ENCODE data around the gene DBNL. TPM values are rescaled to one million over a fixed set of nuclear protein-coding genes. Genes with fewer than 3 reads are reported as not detected.
"Not testable (repeated sequence)": the region's sequence is repeated elsewhere in the genome, so short reads cannot be mapped to it uniquely, and the experiment has no call there.

The DBNL gene
- total RNA-seq (ENCODE audit: unreplicated experiment) = 154 TPM
- long read RNA-seq, transcript DBNL-220 (13 exons, 2,117 nt) = minor isoform, 23 of 109 reads
- long read RNA-seq, transcript DBNL-210 (13 exons, 1,808 nt) = major isoform, 57 of 109 reads
- long read RNA-seq, partial matches to known transcripts = 5 of 109 reads
- long read RNA-seq, other reads (novel, unspliced or antisense) = 24 of 109 reads

GRCh38 chr7:44044315-44045225, at the start of gene DBNL:
Gene DBNL (plus strand): TSS chr7:44044702. CDS start chr7:44044738, 36 bp downstream.
- Mint-ChIP-seq H3K27me3 (ENCODE audit: unreplicated experiment) (peaks cover 8% of the 10 kb centered on the region), H3K9me3 (ENCODE audit: unreplicated experiment) (peaks cover 12% of the 10 kb centered on the region), H3K27ac (ENCODE audit: unreplicated experiment) (peak within 1 kb of the TSS; percentile 95), H3K4me1 (ENCODE audit: low read depth, unreplicated experiment) (peaks cover 26% of the 10 kb centered on the region), H3K4me3 (ENCODE audit: unreplicated experiment) (peak within 1 kb of the TSS; percentile 92), H3K36me3 (ENCODE audit: unreplicated experiment) (peaks cover 7% of the 10 kb centered on the region)
- TF ChIP-seq CTCF (IDR thresholded peaks at IDR 0.05; ENCODE audit: partially characterized antibody, unreplicated experiment) = no peak
- DNase-seq = peak; percentile 98

GRCh38 chr7:43997532-43997931, 47.0 kb upstream of the DBNL start, which contains the start of gene SPDYE1:
Gene SPDYE1 (plus strand): TSS chr7:43997897. CDS start chr7:43999950, 2,053 bp downstream.
- not testable (repeated sequence) for H3K9me3 Mint-ChIP-seq (ENCODE audit: unreplicated experiment); H3K27me3 Mint-ChIP-seq (ENCODE audit: unreplicated experiment); DNase-seq; H3K4me3 Mint-ChIP-seq (ENCODE audit: unreplicated experiment); H3K4me1 Mint-ChIP-seq (ENCODE audit: low read depth, unreplicated experiment); H3K27ac Mint-ChIP-seq (ENCODE audit: unreplicated experiment); H3K36me3 Mint-ChIP-seq (ENCODE audit: unreplicated experiment)

- not testable (repeated sequence) for H3K9me3 Mint-ChIP-seq (ENCODE audit: unreplicated experiment); H3K27ac Mint-ChIP-seq (ENCODE audit: unreplicated experiment); H3K4me3 Mint-ChIP-seq (ENCODE audit: unreplicated experiment); H3K4me1 Mint-ChIP-seq (ENCODE audit: low read depth, unreplicated experiment); DNase-seq; H3K27me3 Mint-ChIP-seq (ENCODE audit: unreplicated experiment); H3K36me3 Mint-ChIP-seq (ENCODE audit: unreplicated experiment)
Observed at GRCh38 chr7:44012081-44012480, 32.4 kb upstream of the DBNL start.

- not testable (repeated sequence) for DNase-seq; H3K27me3 Mint-ChIP-seq (ENCODE audit: unreplicated experiment); H3K4me1 Mint-ChIP-seq (ENCODE audit: low read depth, unreplicated experiment); H3K27ac Mint-ChIP-seq (ENCODE audit: unreplicated experiment); H3K9me3 Mint-ChIP-seq (ENCODE audit: unreplicated experiment); H3K4me3 Mint-ChIP-seq (ENCODE audit: unreplicated experiment); H3K36me3 Mint-ChIP-seq (ENCODE audit: unreplicated experiment)
Observed at GRCh38 chr7:44015090-44015489, 29.4 kb upstream of the DBNL start.

- peak; percentile 58 for TF ChIP-seq CTCF (IDR thresholded peaks at IDR 0.05; ENCODE audit: partially characterized antibody, unreplicated experiment)
- H3K36me3 Mint-ChIP-seq (ENCODE audit: unreplicated experiment); H3K4me1 Mint-ChIP-seq (ENCODE audit: low read depth, unreplicated experiment); H3K9me3 Mint-ChIP-seq (ENCODE audit: unreplicated experiment); H3K27me3 Mint-ChIP-seq (ENCODE audit: unreplicated experiment): not testable (repeated sequence)
- peak; percentile 100 for DNase-seq
- Mint-ChIP-seq H3K4me3 (ENCODE audit: unreplicated experiment) (peak overlapping the region; percentile 89), H3K27ac (ENCODE audit: unreplicated experiment) (peak overlapping the region; percentile 92)
Observed at GRCh38 chr7:44018857-44019807, 25.4 kb upstream of the DBNL start.

- not testable (repeated sequence) for H3K36me3 Mint-ChIP-seq (ENCODE audit: unreplicated experiment); H3K4me1 Mint-ChIP-seq (ENCODE audit: low read depth, unreplicated experiment); H3K4me3 Mint-ChIP-seq (ENCODE audit: unreplicated experiment); H3K9me3 Mint-ChIP-seq (ENCODE audit: unreplicated experiment); DNase-seq; H3K27me3 Mint-ChIP-seq (ENCODE audit: unreplicated experiment)
- peak overlapping the region; percentile 64 for H3K27ac Mint-ChIP-seq (ENCODE audit: unreplicated experiment)
Observed at GRCh38 chr7:44019825-44020224, 24.7 kb upstream of the DBNL start.

- not testable (repeated sequence) for H3K4me3 Mint-ChIP-seq (ENCODE audit: unreplicated experiment); H3K27me3 Mint-ChIP-seq (ENCODE audit: unreplicated experiment); H3K4me1 Mint-ChIP-seq (ENCODE audit: low read depth, unreplicated experiment); H3K9me3 Mint-ChIP-seq (ENCODE audit: unreplicated experiment); H3K36me3 Mint-ChIP-seq (ENCODE audit: unreplicated experiment); H3K27ac Mint-ChIP-seq (ENCODE audit: unreplicated experiment); DNase-seq
Observed at GRCh38 chr7:44022069-44022468, 22.4 kb upstream of the DBNL start.

- H3K4me3 Mint-ChIP-seq (ENCODE audit: unreplicated experiment); H3K9me3 Mint-ChIP-seq (ENCODE audit: unreplicated experiment); DNase-seq; H3K36me3 Mint-ChIP-seq (ENCODE audit: unreplicated experiment); H3K4me1 Mint-ChIP-seq (ENCODE audit: low read depth, unreplicated experiment); H3K27ac Mint-ChIP-seq (ENCODE audit: unreplicated experiment); H3K27me3 Mint-ChIP-seq (ENCODE audit: unreplicated experiment): not testable (repeated sequence)
Observed at GRCh38 chr7:44022796-44023467, 21.6 kb upstream of the DBNL start.

GRCh38 chr7:44029433-44029832, 15.1 kb upstream of the DBNL start:
- H3K27ac Mint-ChIP-seq (ENCODE audit: unreplicated experiment); H3K27me3 Mint-ChIP-seq (ENCODE audit: unreplicated experiment); DNase-seq; H3K36me3 Mint-ChIP-seq (ENCODE audit: unreplicated experiment); H3K9me3 Mint-ChIP-seq (ENCODE audit: unreplicated experiment); H3K4me1 Mint-ChIP-seq (ENCODE audit: low read depth, unreplicated experiment); H3K4me3 Mint-ChIP-seq (ENCODE audit: unreplicated experiment): not testable (repeated sequence)

All from glutamatergic neuron (in vitro differentiated cells).